Measurements from ENCODE around the gene SELENOK.

The SELENOK gene

GRCh38 chr3:53881691-53882593 is 9.7 kb downstream of the SELENOK start, which contains the start of gene ACTR8:
Gene ACTR8 (minus strand): TSS chr3:53882152. CDS start chr3:53882101, 51 bp downstream.
- peak; percentile 86 to 91 for DNase-seq

GRCh38 chr3:53880396-53881345 is 11.0 kb downstream of the SELENOK start:
- DNase-seq: no peak

- no peak for DNase-seq
These were observed 25.7 kb downstream of the SELENOK start for GRCh38 chr3:53865732-53866499.

DNA sequence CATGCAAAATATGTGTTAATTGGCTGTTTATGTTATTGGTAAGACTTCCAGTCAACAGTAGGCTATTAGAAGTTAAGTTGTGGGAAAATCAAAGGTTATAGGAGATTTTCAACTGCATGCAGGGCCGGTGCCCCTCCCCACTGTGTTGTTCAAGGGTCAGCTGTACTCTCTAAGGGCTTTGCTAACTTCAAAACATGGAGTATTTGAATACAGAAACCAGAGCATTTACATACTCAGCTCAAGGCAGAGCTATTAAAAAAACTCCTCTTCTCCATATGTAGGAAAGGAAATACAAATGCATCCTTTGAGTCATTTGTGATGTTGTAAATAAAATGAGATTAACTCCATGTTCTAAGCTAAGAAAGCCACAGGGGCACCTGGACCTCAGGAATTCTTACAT is 28.5 kb downstream of the SELENOK start:
- DNase-seq: no peak

GRCh38 chr3:53862241-53862640 is 29.4 kb downstream of the SELENOK start:
- DNase-seq: no peak

GRCh38 chr3:53860196-53860595 is 31.5 kb downstream of the SELENOK start:
- DNase-seq: no peak

GRCh38 chr3:53859178-53859577 is 32.5 kb downstream of the SELENOK start:
- DNase-seq: no peak

- no peak for DNase-seq
These were observed 33.4 kb downstream of the SELENOK start for GRCh38 chr3:53858096-53858741.

GRCh38 chr3:53856964-53857363 is 34.7 kb downstream of the SELENOK start:
- no peak for DNase-seq

DNA sequence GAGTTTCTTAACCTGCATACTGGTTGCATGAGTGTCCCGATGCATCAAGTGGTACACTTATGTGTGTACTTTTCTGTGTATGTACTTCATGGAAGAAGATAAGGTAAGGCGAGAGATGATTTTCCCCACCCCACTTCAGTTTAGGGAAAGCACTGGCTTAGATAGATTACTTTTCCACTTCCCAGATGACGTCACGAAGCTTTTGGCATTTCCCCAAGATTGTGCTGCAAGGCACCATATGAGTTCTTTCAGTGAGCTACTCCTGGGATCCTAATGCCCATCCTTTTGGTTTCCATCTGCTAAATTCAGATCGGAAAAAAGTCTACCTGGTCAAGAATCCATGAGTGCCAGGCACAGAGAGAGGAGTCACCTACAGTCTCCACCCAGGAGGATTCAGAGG is 40.8 kb downstream of the SELENOK start:
- no peak for DNase-seq

- no peak for DNase-seq
These were observed 41.7 kb downstream of the SELENOK start for GRCh38 chr3:53849916-53850315.

DNA sequence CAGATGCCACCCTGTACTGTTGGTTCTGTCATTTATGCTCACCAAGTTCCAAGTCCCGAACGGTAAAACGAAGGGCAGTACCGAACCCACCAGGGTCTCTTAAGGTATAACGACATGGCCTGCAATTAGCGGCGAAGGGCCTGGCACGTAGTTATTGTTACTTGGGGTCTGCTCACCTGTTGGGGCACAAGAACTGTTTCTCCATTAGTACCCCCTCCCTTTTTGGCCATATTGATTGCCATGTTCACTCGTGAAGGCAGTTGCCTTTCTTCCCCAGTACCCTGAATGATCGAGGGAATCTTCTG is 44.9 kb downstream of the SELENOK start:
- no peak for DNase-seq

GRCh38 chr3:53846134-53846850 is 45.4 kb downstream of the SELENOK start, which contains the start of the genes CHDH and IL17RB:
Gene CHDH (minus strand): TSS chr3:53846419. CDS start chr3:53824008, 22,411 bp downstream.
Gene IL17RB (plus strand): TSS chr3:53846568. CDS start chr3:53846589, 21 bp downstream.
- DNase-seq: no peak

DNA sequence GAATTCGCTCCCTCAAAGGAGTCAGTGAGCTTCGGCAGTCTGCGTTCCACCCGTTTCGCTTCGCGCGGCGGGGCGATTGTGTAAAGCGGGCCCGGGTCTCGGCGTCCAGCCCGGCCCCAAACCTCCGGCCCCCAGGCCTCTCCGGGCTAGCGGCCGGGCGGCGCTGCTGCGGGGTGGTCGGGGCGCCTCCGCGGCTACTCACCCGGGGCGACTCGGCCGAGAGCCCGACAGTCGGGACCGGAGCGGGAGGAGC is 45.9 kb downstream of the SELENOK start:
- no peak for DNase-seq

DNA sequence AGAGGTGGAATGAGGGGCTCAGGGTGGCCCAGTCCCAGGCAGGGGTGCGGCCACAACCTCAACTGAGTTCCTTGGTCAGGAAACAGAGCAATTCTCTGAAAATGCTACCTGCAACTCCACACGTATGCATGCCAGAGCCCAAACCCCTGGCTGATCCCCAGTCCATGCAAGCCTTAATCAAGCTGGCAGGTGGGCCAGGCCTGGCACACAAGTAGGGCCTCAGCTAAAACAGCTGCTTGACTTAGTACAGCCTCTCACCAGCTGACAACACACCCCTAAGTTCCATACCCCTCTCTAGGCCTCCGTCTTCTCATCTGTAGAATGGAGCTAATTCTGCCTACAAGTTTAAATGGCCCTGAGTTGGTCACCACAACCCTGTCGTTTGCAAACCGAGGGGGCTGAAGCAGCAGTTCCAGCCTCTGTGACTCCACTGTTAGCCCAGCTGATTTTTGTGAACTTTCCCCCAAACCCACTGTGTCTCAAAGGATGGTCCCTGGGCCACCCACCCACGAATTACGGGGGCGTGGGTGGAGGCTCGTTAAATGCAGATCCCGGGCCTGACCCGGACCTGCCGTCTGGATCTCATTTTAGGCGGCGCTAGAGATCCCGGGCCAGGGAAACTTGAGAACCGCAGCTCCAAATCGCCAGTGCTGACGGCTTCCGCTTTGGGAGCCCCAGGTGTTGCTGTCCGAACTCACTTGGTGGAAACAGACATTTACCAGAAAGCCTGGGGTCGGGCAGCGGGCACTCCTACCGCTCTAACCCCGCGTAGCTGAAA is 46.4 kb downstream of the SELENOK start:
- no peak for DNase-seq

DNA sequence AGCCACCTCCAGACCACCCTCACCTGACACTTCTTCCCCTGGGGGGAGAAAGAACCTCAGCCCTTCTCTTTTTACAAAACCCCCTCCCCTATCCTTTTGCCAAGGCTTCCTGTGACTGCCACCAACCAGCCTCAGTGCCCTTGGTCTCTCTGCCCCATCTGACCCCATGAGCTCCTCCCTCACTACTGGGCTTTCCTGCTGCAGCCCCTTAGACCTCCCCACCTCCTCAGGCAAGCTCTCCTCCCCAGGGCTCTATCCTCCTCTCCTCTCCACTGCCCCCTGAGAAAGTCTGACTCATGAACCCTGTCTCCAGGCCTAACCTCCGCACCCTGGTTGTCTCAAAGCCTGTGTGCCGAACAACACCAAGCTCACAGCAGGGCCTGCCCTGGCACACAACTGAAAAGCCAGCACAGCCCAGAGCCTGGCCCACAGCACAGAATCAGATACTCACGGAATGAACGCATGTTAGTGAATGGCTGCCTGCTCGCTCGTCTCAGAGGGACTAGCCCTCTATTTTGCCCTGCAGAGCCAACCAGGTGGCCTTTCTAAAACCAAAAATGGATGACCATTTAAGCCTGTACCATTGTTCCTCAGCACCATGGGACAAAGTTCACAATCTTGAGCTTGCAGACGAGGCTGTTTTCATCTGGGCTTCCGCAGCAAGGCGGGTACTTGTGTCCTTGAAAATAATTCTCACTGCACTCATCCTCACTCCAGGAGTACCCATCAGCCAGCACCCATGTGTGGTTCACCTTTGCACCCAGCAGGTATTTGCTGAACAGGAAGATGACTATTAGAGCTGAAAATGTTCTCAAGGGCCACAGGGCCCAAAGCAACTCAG is 47.2 kb downstream of the SELENOK start:
- no peak for DNase-seq

- no peak for DNase-seq
These were observed 48.2 kb downstream of the SELENOK start for GRCh38 chr3:53843195-53844177.

GRCh38 chr3:53842436-53843194 is 49.0 kb downstream of the SELENOK start:
- no peak for DNase-seq

Data from CD4-positive, alpha-beta T cell treated with Interferon alpha-2 for 1 hour (primary cell).